Colonic mucosa (tissue), 4 donors: ENCODE data around the gene INPP5F. TPM values are rescaled to one million over a fixed set of nuclear protein-coding genes. Genes with fewer than 3 reads are reported as not detected.

Experiments used
- DNase-seq: peaks from one replicate; pipeline ENCODE4 v3.0.0-alpha.2; 2020
- H3K27ac ChIP-seq: fragments of 200-600 bp; one replicate; pipeline ENCODE4 v1.8.0; 2021
- H3K27me3 ChIP-seq: fragments of 200-600 bp; one replicate; pipeline ENCODE4 v1.8.0; 2021
- H3K36me3 ChIP-seq: fragments of 200-600 bp; one replicate; pipeline ENCODE4 v1.8.0; 2021
- H3K4me1 ChIP-seq: fragments of 200-600 bp; one replicate; pipeline ENCODE4 v1.8.0; 2021; ENCODE audit warnings: mild to moderate bottlenecking
- H3K4me3 ChIP-seq: fragments of 200-600 bp; one replicate; pipeline ENCODE4 v1.8.0; 2021
- H3K9ac ChIP-seq, 2 donors: one replicate each; pipeline ENCODE4 v1.7.0; 2013; ENCODE audit warnings: control low read depth in 2 of 2, low read depth in 2 of 2, low read length in 2 of 2
- H3K9me3 ChIP-seq: fragments of 200-600 bp; one replicate; pipeline ENCODE4 v1.8.0; 2021
- CTCF ChIP-seq: fragments of 200-600 bp; IDR thresholded peaks from one replicate; pipeline ENCODE4 v1.8.0; 2022; ENCODE audit warnings: antibody characterized with exemption, mild to moderate bottlenecking
- intact Hi-C: fragments of 100-400 bp; cut with DNase I; formaldehyde crosslinking; loops from one replicate; pipeline ENCODE4 v1.14.1; 2022
- total RNA-seq, 2 donors: library from RNA; stranded (reverse); fragmentation: NEBNext Ultra II Directional in 1 of 2; extraction: Animal tissue kit (Norgen Biotek cat#: 25700) in 1 of 2; gene quantifications; one replicate each; pipeline ENCODE4 v1.2.1, GENCODE V29; 2021
- donor health status: healthy.
- donor health status: DM: no; HTN: no; CAD: no.
- donor health status: DM: no; HTN: no; CAD: no.

The INPP5F gene
- total RNA-seq, 2 donors from 2014 or later, result 12.6 to 15.6 TPM

- TF ChIP-seq CTCF, result no peak
- H3K27ac ChIP-seq, result peak overlapping the region; percentile 91
- peak; percentile 87 for DNase-seq
- peak overlapping the region; percentile 76 to 85 for H3K9ac ChIP-seq
- H3K9me3 ChIP-seq, result no peaks in the 10 kb centered on the region
- intact Hi-C loops, result no loop called here
- no peaks in the 10 kb centered on the region for H3K36me3 ChIP-seq
- peak overlapping the region; percentile 75 for H3K4me3 ChIP-seq
- H3K27me3 ChIP-seq, result no peaks in the 10 kb centered on the region
- peaks cover 6% of the 10 kb centered on the region for H3K4me1 ChIP-seq
These were observed 147.2 kb downstream of the INPP5F start for GRCh38 chr10:119872860-119873681.

- no peak for TF ChIP-seq CTCF
- no peaks in the 10 kb centered on the region for H3K9me3 ChIP-seq
- H3K4me3 ChIP-seq, result no peak overlapping the region
- H3K9ac ChIP-seq, result no peak overlapping the region
- intact Hi-C loops, result no loop called here
- no peaks in the 10 kb centered on the region for H3K36me3 ChIP-seq
- H3K27me3 ChIP-seq, result no peaks in the 10 kb centered on the region
- H3K4me1 ChIP-seq, result no peaks in the 10 kb centered on the region
- no peak for DNase-seq
- no peak overlapping the region for H3K27ac ChIP-seq
These were observed 152.7 kb downstream of the INPP5F start for GRCh38 chr10:119878524-119878923.

Other genes starting within 250 kb of the INPP5F start
- 10 to 100 TPM; 17.8 to 23.6 TPM for gene RGS10, start 183.3 kb upstream of the INPP5F start, total RNA-seq
- gene TIAL1, start 129.1 kb upstream of the INPP5F start, total RNA-seq, result 100 to 1,000 TPM; 104 to 126 TPM
- gene BAG3, start 74.7 kb upstream of the INPP5F start, total RNA-seq, result 10 to 100 TPM; 30.4 to 48.9 TPM
- gene MCMBP, start 146.8 kb downstream of the INPP5F start, total RNA-seq, result 10 to 100 TPM; 46.7 to 56.4 TPM
- 10 to 100 TPM; 54.9 to 57.3 TPM for gene SEC23IP, start 166.7 kb downstream of the INPP5F start, total RNA-seq